Stimulated activated CD4-positive, alpha-beta T cell treated with anti-CD3 and anti-CD28 coated beads, TNF-alpha, amount 100 ng/mL, for 4 hours (primary cell): ENCODE data around the gene ARL11.

Source experiments
- DNase-seq, 3 experiments: peaks; one replicate each; pipeline ENCODE4 v3.0.0-alpha.2; 2020; ENCODE audit warnings: low read depth in 3 of 3

ARL11 gene

DNA sequence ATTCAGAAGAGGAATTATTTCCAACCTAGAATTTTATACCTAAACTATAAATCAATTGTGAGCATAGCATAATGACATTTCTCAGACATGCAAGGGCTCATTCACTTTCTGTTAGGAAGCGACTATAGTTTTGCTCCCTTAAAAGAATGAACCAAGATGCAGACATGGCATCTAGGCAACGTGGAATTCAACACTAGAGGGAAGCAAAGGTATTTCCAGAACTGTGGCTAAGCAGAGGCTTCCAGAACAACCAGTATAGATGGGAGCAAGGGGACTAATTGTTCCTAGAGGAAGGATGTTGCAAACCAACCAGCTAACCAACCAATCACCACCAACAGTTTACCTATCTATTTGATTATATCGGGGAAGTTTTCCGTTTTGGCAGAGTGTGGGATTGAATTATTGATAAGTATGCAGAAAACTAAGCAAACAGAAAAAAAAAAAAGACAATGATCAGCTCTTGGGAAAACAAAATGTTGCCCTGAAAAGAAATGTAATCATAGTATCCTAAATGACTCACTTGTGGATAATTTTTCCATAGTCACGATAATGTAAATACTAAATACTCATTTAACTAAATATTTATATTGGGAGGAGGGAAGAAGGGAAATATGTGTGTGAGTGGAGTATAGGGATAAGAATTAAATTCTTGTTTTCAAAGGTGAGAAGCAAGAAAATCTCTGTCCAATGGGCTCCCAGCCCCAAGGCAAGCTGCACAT is 21.1 kb downstream of the ARL11 start:
- no peak for DNase-seq

DNA sequence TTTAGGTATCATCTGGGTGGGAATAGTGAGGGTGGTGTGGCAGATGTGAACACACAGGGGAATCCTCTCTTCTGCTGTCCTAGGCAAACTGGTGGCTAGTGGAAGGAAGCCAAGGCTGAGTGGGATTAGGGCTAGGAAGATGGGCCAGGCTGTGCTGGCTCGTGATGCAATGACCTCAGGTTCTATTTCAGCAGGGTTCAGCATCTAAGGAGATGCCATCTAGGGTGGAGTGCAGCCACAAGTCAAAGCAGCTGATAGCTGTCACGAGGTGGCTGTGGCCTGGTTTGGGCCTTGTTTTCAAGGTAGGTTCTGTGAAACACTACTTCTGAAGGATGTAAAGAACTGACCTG is 21.6 kb downstream of the ARL11 start:
- no peak for DNase-seq

DNA sequence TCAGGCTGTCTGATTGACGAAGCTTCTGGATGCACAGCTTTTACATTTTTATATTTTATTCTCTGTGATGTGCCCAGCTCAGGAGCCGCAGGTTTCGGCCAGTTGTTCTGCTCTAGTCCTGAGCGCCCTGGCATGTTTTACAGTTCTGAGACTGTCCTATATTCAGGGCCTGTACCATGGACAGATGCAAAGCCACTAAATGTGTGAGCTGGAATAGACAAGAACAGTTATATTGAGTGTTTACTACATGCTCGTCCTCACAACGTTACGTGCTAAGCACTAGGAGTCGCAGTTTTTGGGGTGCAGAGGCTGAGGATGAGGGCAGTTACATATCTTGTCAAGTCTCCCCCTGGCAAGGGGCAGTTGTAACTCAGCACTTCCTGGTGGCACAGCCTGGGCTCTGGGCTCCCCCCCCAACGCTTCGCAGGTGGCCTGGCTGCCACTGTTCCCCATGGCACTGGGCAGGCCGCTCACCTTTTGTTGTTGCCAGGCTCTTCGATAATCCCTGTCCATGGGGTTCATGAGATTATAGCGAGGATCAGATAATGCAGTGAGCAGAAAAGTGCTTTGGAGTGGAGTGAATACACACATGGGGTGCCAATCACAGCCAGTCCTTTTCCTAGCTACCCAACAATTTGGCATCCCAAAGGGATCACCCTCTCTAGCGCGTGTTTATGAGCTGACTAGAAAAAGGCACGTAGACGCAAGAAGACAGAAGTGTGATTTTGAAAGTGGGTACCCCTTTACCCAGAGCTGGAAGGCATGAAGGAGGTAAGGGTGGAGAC is 23.5 kb downstream of the ARL11 start:
- DNase-seq: no peak

DNA sequence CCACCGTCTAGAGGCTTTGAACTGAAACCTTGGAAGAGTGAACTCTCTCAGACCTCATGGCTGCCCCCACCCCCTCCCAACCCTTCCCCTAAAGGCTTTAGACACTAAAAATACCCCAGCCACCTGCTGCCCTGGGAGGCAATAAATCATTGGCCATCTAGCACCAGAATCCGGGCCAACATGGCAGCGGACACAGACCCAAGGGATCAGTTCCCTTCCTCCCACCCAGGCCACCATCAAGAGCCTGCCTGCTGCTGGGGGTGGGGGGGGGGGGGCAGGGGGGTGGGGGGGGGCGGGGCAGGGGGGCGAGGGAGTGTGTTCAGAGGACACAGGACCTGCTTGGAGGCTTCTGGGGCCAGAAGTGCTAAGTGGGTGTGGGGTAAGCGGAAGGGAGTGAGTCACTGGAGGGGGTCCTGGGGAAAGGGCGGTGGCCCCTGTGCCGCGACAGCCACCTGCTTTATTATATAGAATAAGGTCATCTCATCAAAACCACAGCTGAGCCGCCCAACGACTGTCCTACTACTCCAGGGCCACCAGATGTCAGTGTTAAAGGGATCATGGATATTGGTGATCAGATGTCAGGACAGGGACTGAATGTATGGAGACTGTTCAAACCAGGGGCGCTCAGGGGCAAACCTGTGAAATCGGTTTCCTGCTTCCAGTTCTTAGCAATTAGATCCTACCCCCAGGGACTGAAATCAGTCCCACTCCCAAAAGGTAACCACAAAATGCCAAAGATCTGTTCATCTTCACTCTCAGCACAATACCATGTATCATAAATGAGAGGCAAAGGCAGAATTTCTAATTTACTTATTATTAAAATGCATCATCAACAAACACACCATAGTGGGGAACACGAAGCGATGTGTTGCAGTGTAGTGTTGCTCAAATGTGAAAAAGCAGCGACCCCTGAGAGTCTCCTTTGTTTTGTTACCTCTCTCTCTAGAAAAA is 24.3 kb downstream of the ARL11 start:
- DNase-seq: no peak

DNA sequence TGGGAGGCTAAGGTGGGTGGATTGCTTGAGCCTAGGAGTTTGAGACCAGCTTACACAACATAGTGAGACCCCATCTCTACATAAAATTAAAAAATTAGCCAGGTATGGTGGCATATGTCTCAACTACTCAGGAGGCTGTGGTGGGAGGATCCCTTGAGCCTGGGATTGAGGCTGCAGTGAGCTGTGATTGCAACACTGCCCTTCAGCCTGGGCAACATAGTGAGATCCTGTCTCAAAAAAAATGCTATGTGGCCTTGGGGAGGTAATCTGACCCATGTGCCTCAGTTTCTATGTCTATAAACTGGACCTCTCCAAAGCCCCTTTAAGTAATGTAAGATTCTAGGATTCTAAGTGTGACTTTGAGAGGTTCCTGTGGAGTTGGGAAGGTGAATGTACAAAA is 25.2 kb downstream of the ARL11 start:
- no peak for DNase-seq

DNA sequence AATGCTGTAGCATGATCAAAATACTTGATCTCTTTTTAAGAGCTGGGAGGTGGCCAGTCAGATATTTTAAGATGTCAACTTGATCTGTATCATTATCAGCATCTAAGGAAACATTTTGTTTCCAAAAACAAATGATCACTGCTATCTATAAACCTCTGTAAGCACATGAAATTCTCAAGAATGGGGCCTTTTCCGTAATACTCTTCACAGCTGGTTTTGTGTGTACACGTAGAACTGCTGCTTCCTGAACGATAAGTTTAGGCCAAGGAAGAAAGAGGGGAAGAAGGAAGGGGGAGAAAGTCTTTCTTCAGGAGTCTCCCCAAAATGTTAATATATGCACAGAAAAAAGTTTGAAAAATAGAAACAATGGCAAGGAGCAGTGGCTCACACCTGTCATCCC is 25.7 kb downstream of the ARL11 start:
- no peak for DNase-seq

DNA sequence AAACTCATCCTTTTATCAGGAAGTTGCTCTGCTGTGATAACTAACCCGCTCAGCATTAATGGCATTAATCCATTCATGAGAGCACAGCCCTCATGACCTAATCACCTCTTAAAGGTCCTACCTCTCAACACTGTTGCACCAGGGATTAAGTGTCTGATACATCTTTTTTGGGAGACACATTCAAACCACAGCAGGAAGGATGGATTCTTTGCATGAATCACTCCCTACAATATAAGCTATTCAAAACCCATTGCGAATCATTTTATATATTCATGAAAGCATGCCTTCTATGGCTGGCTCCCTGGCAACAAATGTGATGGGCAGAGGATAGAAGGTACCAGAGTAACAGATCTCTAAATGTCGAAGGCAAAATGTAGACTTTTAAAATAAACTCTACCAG is 27.6 kb downstream of the ARL11 start:
- DNase-seq: no peak

DNA sequence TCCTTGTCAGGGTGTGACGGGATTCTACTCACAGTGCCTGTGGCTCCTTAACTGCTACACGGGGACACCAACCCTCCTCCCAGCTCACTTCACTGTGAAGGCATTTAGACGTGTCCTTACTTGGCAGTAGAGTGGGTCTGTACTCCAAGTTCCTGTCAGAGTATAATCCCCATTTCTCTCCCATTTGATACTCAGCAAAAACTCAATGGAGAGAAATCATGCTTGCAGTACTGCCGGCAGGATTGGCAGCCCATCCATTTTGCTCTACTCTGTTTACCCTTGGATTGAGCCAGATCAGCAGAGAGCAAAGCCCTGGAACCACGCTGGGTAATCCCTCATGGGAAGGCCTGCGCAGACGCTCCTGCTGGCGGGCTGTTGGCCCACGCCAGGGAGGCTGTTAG is 28.9 kb downstream of the ARL11 start:
- no peak for DNase-seq

DNA sequence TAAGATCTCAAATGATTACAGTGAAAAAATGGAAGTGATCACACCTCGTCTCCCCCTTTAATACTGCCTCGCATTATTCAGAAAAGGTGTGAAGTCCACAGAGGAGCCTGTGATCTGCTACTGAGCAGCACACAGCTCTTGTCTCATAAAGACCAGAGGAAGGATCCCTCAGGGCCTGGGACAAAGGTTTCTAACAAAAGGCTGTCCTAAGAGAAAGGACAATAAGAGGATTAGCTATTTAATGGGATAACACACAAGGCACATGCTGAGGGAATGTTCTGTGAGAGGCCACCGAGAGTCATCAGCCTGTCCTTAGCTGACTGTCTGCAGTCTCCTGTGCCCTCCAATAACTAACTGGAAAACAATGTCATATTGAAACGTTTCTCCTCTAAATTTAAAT is 36.3 kb downstream of the ARL11 start:
- no peak for DNase-seq

DNA sequence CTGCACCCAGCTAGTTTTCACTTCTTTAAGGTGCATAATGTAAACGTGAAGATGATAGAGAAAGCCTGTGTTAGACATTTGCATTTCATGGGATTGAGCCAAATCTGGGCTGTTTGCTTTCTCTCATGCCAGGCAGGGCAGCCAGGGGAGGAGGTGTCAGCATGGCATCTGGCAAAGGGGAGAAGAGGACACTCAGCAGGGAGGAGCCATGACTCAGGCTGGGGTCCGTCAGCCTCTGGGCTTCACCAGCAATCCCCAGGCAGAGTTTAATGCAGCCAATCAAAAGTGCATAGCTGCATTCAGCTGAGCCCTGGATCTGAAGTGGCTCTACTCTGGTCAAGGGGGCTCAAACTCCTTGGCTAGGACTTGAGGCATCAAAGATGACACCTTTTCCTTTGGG is 39.5 kb downstream of the ARL11 start:
- DNase-seq: no peak

DNA sequence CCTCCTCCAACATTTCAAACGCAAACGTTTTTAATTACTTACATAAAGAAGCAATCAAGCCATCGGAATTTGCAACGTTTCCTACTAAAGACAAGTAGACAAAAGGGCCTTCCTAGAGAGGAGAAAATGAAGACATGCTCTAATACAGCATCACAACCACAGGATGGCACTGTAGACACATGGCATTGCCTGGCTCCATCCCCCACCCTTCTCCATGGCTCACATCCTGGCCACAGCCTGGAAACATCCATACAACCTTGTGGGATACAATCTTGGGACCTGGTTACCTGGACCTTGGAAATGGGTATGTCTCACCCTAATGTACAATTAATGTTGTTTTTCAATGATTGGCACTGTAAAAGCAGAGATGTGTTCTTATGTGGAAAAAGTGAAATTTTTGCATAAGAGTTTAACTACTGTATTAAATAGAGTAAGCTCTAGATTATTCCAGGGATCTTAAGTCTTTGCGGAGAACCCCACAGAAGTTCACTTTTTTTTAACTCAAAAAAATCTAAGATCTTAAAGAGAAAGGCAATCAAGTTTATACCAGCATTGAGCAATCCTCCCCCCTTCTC is 41.5 kb downstream of the ARL11 start:
- peak in 1 of 3 experiments; percentile 8 for DNase-seq

DNA sequence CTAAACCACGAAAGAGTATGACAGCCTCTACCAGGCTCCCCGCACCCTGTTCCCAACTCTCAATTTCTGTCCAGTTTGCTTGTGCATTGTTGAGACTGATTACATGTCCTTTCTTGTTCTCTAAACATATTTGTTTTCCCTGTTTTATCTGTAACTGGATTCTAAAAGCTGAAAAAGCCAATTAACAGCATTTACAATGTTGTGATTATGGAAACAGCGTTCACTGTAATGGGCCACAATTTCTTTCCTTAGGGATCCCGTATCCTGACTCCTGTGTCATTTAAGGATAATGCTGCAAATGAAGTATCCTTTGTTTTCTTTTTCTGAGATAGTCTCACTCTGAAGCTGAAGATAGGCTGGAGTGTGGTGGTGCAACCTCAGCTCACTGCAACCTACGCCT is 42.5 kb downstream of the ARL11 start:
- no peak for DNase-seq

DNA sequence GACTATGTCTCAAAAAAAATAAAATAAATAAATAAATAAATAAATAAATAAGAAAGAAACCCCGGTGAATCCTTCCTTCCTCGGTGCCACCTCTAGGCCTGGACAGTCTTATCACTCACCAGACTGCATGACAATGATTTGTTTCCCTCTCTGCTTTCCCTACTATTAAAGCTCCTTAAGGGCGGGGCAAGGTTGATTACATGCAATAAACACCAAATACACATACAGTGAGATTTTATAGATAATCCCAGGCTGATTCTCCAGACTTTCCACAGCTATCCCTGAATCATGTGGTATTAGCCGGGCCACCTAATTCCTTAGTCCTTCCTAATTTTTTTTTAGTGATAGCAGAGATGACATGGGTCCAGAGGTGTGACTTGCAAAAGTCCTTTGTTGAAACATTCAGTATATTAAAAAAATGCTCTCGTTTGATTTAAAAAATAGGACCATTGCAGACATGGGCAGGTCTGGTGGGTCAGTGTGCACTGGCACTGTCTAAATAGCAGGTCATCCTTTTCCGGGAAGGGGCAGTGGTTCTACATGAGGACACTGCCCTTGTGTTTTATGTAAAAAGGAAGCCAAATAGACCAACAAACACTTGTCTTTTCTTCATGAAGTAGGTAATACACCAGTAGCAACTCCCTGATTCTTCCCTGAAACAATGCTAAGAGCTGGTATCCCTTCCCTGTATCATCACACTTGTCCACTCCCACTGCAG is 48.4 kb downstream of the ARL11 start:
- DNase-seq: no peak

DNA sequence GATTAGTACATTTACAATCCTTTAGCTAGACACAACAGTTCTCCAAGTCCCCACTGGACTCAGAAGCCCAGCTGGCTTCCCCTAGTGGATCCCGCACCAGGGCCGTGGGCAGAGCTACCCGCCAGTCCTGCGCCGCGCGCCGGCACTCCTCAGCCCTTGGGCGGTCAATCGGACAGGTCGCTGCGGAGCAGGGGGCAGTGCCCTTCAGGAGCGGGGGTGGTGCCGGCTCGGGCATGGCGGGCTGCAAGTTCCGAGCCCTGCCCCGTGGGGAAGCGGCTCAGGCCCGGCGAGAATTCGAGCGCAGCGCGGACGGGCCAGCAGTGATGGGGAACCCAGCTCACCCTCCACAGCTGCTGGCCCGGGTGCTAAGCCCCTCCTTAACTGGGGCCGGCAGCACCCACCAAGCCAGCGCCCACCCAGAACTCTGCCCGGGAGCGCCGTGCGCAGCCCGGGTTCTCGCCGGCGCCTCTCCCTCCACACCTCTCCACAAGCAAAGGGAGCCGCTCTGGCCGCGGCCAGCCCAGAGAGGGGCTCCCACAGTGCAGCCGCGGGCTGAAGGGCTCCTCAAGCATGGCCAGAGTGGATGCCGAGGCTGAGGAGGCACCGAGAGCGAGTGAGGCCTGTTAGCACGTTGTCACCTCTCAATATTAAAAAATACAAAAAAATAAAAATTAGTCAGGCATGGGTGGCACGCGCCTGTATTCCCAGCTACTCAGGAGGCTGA is 50.0 kb downstream of the ARL11 start:
- no peak for DNase-seq

DNA sequence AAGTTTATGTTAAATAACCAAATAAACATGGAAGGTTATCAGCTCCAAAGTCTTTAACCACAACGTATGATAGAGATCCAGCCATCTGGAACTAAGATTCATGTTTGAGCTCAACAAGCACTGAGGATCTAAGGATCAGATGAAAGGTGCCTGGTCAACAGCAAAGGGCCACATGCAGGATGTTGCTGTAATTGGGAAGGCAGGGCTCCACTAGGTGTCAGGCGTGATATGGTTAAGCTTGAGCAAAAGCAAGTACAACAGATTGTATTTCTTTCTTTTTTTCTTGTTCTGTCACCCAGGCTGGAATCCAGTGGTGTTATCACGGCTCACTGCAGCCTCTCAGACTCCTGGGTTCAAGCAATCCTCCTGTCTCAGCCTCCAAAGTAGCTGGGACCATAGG is 50.9 kb downstream of the ARL11 start:
- DNase-seq: no peak

DNA sequence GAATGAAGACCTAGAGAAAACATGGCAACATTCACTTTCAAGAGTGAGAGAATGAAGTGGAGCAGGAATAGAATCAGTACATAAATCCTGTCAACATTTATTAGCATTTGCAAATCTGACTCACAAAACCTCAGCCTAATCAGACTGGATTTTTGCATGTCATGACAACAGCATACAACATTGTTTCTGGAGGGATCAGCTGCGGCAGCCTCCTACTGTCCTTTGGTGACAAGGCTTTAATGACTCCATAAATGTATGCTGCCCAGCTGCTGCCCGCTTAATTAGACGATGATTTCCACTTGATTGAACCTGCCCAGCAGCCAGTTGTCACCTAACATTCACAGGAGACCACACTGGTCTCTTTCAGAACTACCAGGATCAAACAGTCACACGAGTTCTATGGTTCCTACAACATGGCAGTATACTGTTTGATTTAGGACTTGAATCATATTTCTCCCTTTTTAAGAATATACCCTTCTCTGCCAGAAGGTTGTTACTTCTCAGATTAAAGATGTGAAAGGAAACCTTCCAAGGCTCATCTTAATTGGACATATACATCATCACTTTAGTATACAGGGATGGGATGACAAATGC is 53.6 kb downstream of the ARL11 start:
- no peak for DNase-seq
